ENCODE measurements around the gene PLEKHG2.

Gene PLEKHG2

DNA sequence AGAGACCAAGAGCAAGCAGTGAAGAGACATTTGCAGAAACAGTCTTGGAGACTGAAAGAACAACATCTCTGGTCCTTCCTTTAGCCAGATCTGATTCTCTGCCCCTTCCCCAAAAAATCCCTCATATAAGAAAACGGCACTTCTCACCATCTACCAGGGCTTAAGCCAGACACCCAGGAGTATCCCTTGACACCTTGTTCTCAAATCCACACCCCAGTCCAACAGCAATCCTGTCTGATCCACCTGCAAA is 1.7 kb upstream of the PLEKHG2 start:
- TF ChIP-seq, protein P1, sequence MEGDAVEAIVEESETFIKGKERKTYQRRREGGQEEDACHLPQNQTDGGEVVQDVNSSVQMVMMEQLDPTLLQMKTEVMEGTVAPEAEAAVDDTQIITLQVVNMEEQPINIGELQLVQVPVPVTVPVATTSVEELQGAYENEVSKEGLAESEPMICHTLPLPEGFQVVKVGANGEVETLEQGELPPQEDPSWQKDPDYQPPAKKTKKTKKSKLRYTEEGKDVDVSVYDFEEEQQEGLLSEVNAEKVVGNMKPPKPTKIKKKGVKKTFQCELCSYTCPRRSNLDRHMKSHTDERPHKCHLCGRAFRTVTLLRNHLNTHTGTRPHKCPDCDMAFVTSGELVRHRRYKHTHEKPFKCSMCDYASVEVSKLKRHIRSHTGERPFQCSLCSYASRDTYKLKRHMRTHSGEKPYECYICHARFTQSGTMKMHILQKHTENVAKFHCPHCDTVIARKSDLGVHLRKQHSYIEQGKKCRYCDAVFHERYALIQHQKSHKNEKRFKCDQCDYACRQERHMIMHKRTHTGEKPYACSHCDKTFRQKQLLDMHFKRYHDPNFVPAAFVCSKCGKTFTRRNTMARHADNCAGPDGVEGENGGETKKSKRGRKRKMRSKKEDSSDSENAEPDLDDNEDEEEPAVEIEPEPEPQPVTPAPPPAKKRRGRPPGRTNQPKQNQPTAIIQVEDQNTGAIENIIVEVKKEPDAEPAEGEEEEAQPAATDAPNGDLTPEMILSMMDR (IDR thresholded peaks at IDR 0.05), result no peak

DNA sequence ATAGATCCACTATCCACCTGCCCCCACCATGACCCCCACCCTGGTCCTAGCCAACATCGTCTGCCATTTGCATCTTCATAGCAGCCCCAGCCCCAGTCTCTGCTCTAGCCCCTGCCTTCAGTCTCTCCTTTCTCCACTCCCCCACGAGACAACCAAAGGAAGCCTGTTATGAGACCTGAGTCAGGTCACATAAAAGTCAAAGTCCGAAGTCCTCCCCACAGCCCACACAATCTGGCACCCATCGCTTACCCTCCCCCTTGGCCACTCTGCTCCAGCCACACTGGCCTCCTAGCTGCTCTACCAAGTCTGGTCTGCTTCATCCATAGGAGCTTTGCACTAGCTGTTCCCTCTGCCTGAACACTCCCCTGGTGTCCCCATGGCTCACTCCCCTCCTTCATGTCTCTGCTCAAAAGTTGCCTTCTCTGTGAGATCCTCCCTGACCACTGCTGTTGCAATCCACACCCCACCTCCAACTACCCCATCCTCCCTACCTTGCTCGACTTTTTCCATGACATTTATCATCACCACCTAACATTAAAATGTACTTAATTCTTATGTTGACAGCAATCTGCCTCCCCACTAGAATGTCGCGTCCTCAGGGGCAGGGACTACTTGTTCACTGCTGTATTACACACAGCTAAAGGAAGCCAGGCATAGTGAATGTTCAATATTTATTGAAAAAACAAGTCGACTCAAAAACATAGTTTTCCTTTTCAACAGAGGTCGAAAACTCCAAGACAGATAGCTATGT is 1.2 kb upstream of the PLEKHG2 start:
- TF ChIP-seq, protein P1 (IDR thresholded peaks at IDR 0.05), result no peak

DNA sequence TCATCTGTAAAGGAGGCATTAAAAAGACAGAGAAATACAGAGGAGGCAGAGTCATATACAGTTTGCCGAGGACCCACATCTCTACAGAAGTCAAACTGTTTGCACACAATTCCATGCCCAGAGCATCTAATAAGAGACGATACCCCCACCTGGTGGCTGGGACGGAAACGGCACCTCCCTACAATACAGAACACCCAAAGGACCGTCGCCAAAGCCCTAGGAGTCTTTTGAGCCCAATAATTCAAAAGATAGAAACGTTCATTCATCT is 703 bp upstream of the PLEKHG2 start:
- TF ChIP-seq, protein P1 (IDR thresholded peaks at IDR 0.05), result peak; percentile 93

DNA sequence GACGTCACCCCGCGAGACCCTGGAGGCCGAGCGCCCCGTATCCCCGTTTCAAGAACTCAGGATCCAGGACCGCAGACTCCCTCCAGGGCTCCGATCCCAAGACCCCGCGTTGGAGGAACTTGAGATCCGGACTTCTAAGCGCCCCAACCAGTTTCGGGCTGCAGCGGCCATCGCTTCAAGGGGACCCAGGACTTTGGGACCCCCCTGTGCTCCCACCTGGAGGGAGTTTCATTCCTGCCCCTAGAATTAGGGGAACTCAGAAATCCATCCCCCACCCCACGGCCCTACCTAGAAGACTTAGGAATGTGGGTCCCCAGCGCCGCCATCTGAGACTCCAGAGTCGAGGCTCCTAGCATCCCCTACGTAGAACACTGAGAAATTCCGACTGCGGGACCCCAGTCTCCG is 400 bp downstream of the PLEKHG2 start:
- TF ChIP-seq, protein P1 (IDR thresholded peaks at IDR 0.05), result peak; percentile 18

DNA sequence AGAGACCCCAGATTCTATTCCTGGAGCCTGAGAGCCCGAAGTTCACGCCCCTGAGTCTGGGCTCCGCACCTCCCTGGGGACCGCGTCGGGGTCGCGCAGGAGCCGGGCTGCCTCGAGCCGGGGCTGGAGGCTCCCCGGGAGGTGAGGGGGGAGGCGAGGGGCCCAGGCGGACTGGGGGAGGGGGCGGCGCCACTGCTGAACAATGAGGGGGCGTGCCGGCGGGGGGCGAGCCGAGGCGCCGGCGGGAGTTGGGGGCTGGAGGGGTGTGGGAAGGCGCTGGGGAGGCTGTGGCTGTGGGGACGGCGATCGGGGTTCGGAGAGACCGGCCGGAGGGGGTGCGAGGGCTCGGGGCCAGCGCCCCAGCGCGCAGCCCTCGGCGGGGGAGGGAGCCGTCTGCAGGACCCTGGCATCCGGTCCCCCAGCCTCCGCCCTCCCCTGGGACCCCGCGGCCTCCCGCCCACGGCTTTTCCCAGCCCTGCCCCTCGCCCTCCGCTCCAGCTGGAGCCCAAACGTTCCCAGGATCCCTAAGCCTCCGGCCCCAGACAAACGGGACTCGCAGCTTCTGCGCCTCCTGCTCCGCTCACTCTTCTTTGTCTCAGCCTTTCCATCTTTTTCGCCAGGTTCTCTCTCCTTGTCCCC is 922 bp downstream of the PLEKHG2 start:
- TF ChIP-seq, protein P1 (IDR thresholded peaks at IDR 0.05), result no peak

DNA sequence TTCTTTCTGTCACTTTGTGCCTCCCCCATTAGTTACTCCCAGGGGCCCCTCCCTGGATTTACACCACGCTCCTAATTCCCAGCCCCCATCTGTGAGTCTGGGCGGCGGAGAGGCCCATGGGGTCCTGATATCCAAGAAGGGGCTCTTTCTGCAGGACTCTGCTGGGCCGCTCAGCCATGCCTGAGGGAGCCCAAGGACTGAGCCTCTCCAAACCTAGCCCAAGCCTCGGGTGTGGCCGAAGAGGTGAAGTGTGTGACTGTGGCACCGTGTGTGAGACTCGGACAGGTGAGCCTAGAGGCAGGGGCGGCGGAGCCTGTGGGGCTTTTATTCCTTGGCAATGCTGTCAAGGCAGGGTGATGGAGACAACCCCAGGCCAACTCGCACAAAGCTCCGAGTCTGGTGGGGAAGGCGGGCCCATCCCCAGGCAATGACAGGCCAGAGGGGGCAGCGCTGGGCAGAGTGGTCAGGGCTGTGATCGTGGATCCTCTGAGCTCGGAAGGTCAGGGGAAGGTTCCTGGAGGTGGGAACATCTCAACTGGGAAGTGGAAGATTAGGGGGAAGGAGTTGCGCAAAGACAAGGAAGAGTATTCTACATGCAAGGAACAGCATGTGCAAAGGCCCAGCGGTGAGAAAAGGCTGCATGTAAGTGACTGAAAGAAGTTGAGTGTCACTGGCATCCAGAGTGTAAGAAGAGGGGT is 1.6 kb downstream of the PLEKHG2 start:
- TF ChIP-seq, protein P1 (IDR thresholded peaks at IDR 0.05), result no peak

DNA sequence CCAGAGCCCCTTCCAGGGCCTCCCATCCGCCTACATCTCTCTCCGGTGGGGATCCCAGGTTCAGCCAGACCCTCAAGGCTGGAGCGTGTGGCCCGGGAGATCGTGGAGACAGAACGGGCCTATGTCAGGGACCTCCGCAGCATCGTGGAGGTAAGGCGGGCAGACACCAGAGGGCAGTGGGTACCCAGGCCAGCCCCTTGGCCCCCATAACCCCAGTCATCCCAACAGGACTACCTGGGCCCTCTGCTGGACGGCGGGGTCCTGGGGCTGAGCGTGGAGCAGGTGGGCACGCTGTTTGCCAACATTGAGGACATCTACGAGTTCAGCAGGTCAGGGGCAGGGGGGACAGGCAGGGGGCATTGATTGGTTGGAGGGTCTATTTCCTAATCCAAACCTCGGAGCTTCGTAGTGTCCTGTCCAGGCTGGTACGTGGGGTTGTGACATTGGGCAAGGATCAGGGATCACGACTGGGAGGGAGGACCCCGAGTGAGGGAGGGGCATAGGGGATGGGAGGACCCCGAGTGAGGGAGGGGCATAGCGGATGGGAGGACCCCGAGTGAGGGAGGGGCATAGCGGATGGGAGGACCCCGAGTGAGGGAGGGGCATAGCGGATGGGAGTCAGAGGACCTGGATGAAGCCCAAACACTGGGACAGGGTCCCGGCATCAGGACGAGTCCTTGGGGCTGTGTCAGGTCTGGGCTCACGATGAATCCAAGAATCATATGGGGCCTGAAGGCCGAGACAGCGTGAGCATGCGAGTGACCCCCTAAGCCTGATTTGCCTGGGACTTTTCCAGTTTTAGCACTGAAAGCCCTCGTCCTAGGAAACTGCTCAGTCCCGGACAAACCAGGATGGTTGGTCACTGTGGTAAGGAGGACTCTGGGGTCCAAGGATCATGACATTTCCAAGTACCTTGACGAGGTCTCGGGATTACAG is 2.9 kb downstream of the PLEKHG2 start:
- TF ChIP-seq, protein P1 (IDR thresholded peaks at IDR 0.05), result no peak
